Type B pancreatic cell (in vitro differentiated cells): Measurements from ENCODE around the gene C6orf136. TPM values are rescaled to one million over a fixed set of nuclear protein-coding genes. Genes with fewer than 3 reads are reported as not detected.
A peak's percentile ranks its signal among the peaks of the same experiment; 100 is the strongest.

Experiments
- DNase-seq: peaks from one replicate; pipeline ENCODE4 v3.0.0; 2021; ENCODE audit warnings: mixed read lengths; ENCODE audit not compliant: unreplicated experiment; ENCODE audit errors: extremely low spot score
- H3K27ac Mint-ChIP-seq: 2 replicates; pipeline ENCODE4 v1.8.0; 2021; ENCODE audit warnings: mild to moderate bottlenecking, mixed read lengths
- H3K27me3 Mint-ChIP-seq: 2 replicates; pipeline ENCODE4 v1.8.0; 2021; ENCODE audit warnings: mixed read lengths
- H3K36me3 Mint-ChIP-seq: 2 replicates; pipeline ENCODE4 v1.8.0; 2021; ENCODE audit warnings: mixed read lengths
- H3K4me1 Mint-ChIP-seq: one replicate; pipeline ENCODE4 v1.8.0; 2021; ENCODE audit warnings: mixed read lengths; ENCODE audit not compliant: unreplicated experiment
- H3K4me3 Mint-ChIP-seq: 2 replicates; pipeline ENCODE4 v1.8.0; 2021; ENCODE audit warnings: mild to moderate bottlenecking, mixed read lengths
- H3K9me3 Mint-ChIP-seq: 2 replicates; pipeline ENCODE4 v1.8.0; 2021; ENCODE audit warnings: mixed read lengths
- total RNA-seq: library from RNA; stranded (reverse); gene quantifications from 2 replicates; pipeline ENCODE4 v1.2.1, GENCODE V29; 2021; ENCODE audit warnings: low replicate concordance
- TF ChIP-seq, protein P1 (sequence below): fragments of 200-600 bp; sonication (generic); conservative IDR thresholded peaks from 2 replicates; pipeline ENCODE4 v1.5.0; 2021; ENCODE audit warnings: antibody characterized with exemption, mild to moderate bottlenecking

Gene C6orf136
- total RNA-seq, 1 donor from 2014 or later, result 16.0 TPM

DNA sequence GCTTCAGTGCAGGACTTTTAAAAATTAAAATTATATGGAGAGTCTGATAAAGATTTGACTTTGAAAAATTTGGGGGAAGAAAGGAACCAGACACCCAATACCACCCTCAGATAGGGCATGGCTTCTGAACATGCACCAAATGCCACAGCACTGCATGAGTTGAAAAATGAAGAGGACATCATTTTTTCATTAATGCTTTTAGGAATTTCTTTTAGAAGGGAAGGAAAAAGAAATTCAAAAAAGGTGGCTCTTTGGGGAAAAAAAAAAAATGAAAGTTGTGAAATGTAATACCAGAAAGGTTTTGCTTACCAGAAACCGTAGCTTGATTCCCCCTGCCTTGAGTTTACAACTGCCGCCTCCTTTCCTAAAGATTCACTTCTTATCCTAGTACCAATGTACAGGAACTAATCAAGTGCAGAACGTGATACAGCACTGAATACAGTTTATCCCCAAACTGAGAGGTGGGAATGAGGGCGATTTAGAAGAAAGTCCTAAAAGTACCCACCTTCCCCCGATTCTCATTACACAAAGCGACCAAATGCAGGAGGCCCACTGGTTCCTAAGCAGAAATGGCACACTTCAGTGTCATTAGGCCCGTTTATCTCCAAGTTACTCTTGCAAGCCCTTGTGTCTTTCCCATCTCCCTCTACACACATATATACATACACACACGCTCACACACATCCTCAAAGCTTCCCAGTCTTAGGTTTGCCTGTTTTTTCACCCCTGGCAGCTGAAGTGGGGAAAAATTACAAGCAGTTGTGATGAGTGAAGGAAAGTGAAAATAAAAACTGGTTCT is 32.7 kb upstream of the C6orf136 start:
- H3K4me1 Mint-ChIP-seq, result peaks cover 40% of the 10 kb centered on the region
- no peaks in the 10 kb centered on the region for H3K9me3 Mint-ChIP-seq
- peaks cover 36% of the 10 kb centered on the region for H3K36me3 Mint-ChIP-seq
- peaks cover 21% of the 10 kb centered on the region for H3K27me3 Mint-ChIP-seq
- H3K4me3 Mint-ChIP-seq, result peak overlapping the region; percentile 95
- DNase-seq, result no peak
- TF ChIP-seq, protein P1, sequence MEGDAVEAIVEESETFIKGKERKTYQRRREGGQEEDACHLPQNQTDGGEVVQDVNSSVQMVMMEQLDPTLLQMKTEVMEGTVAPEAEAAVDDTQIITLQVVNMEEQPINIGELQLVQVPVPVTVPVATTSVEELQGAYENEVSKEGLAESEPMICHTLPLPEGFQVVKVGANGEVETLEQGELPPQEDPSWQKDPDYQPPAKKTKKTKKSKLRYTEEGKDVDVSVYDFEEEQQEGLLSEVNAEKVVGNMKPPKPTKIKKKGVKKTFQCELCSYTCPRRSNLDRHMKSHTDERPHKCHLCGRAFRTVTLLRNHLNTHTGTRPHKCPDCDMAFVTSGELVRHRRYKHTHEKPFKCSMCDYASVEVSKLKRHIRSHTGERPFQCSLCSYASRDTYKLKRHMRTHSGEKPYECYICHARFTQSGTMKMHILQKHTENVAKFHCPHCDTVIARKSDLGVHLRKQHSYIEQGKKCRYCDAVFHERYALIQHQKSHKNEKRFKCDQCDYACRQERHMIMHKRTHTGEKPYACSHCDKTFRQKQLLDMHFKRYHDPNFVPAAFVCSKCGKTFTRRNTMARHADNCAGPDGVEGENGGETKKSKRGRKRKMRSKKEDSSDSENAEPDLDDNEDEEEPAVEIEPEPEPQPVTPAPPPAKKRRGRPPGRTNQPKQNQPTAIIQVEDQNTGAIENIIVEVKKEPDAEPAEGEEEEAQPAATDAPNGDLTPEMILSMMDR, result no peak
- H3K27ac Mint-ChIP-seq, result peak overlapping the region; percentile 100

DNA sequence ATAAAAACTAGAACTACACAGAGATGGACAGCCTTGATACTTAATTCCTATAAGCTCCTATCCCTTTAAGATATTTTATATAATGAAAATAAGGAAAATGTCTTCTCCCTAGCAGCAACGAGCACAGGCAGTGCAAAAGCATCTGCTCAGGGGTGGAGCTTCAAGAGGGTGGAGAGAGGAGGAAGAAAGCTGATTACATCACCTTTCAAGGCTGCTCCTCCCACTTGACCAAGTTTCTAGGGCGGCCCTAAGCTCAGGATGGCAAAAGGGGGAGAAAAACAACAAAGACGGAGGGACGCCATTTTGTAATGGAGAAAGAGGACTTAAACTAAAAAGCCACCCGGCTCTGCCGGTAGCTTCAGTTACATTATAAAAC is 32.1 kb upstream of the C6orf136 start:
- peak; percentile 80 for DNase-seq
- H3K4me1 Mint-ChIP-seq, result peaks cover 43% of the 10 kb centered on the region
- H3K27ac Mint-ChIP-seq, result peak overlapping the region; percentile 100
- TF ChIP-seq, protein P1, result no peak
- peak overlapping the region; percentile 95 for H3K4me3 Mint-ChIP-seq
- no peaks in the 10 kb centered on the region for H3K9me3 Mint-ChIP-seq
- H3K27me3 Mint-ChIP-seq, result peaks cover 21% of the 10 kb centered on the region
- peaks cover 30% of the 10 kb centered on the region for H3K36me3 Mint-ChIP-seq

DNA sequence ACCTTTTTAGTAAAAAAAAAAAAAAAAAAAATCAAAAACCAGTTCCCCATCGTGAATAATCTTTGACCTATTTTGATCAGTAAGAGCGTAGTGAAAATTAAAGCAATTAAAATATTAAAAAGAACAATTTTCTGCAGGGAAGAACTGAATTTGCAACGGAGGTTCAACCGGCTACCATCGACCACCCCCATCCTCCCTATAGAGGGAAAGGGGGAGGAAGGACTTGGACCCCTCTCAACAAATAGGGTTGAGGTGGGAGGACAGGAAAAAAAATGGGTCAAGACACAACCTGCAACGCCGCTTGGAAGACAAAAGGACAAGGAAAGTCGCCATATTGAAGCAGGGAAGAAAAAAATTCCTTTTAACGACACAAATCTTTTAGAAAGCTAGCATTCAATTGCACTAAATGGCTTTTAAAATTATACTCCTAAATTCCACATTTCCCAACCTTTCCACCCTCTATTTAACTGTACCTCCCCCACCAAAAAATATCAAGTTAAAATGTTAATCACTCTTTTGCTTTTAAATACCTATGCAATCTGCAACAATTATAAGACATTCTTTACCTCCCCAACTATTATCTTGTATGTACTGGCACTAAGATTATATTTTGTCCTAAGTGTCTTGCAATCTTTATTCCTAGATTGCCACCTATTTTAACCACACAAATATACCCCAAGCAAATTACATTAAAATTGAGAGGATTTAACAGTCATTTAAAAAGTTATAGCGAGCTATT is 31.5 kb upstream of the C6orf136 start:
- H3K4me1 Mint-ChIP-seq, result peaks cover 43% of the 10 kb centered on the region
- TF ChIP-seq, protein P1, result peak; percentile 11
- peak overlapping the region; percentile 95 for H3K4me3 Mint-ChIP-seq
- peaks cover 30% of the 10 kb centered on the region for H3K36me3 Mint-ChIP-seq
- H3K27ac Mint-ChIP-seq, result peak overlapping the region; percentile 100
- DNase-seq, result no peak
- H3K9me3 Mint-ChIP-seq, result no peaks in the 10 kb centered on the region
- H3K27me3 Mint-ChIP-seq, result peaks cover 21% of the 10 kb centered on the region

DNA sequence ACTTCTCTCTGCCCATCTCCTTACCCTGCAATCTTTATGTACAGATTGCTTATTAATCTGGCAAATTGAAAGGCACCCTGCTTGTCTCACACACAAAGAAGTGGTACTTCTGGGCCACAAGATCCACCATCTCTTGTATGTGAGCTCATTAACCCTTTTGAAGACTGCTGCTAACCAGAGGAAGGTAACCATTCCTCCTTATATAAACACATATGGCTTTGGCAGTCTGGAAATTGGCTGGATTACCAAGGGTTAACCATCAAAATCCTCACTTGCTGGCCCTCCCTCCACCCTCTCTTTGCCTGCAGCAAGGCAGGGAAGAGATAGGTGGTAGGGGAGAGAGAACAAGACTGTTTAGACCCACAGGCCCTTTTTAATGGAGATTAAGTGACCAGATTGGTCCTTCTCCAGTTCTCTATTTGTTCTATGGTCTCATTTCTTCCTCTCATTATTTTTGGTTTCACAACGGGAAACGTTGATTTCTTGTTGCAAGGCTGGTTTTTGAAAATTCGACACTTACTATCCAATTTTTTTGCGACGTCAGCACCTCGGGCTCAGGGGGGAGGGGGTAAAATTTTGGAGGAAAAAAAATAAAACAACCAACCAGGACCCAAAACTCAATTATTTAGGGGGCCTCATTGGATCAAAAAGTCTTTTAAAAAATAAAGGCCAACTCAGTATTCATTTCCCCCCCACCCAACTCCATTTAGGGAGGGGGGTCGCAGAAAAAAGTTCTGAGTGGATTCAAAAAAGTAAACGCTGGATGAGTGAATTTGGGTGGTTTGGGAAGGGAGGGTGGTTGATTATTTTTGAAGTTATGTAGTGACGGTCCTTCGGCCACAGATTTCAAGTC is 30.7 kb upstream of the C6orf136 start:
- no peak for DNase-seq
- no peaks in the 10 kb centered on the region for H3K9me3 Mint-ChIP-seq
- peak overlapping the region; percentile 95 for H3K4me3 Mint-ChIP-seq
- peak overlapping the region; percentile 100 for H3K27ac Mint-ChIP-seq
- peaks cover 42% of the 10 kb centered on the region for H3K4me1 Mint-ChIP-seq
- TF ChIP-seq, protein P1, result no peak
- H3K36me3 Mint-ChIP-seq, result peaks cover 30% of the 10 kb centered on the region
- H3K27me3 Mint-ChIP-seq, result peaks cover 21% of the 10 kb centered on the region

DNA sequence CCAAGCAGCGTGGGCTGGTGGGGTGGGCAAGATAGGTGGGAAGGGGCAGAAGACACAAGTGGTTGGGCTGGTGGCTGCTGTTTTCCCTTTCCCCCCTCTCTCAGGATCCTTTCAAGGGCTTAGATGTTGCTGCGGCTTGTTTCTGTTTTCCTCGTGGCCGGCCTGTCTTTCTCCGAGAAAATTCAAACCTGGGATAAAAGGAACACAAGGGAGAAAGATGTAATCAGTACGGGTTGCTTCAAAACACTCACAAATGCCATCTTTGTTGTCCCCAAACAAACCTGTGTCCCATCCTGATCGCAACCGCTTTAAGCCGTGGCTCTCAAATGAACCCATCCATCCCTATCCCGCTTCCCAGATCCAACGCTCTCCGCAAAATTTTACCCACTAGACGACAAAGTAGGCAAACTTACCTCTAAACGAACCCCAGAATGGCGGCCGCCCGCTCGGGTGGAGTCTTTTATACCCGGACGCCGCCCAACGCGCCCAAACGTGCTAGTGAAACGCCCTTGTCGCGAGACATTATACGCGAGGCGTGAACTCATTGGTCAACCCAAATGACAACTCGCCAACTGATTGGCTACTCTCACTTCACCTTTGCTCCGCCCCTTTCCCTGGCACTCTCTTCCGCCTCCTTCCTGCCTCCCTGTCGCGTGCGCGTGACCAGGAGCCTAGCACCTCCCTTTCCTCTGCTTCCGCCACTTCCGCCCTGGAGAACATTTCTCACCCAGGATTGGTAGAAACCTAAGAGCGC is 29.9 kb upstream of the C6orf136 start, which contains the start of gene PPP1R10:
Gene PPP1R10, minus strand, starts transcription at position 433 of the 754 bp plus-strand sequence. CDS start 7,299 bp downstream, outside the sequence.
- TF ChIP-seq, protein P1, result no peak
- Mint-ChIP-seq H3K36me3 (peaks cover 30% of the 10 kb centered on the region), H3K27me3 (peaks cover 21% of the 10 kb centered on the region), H3K27ac (peak within 1 kb of the TSS; percentile 100), H3K4me1 (peaks cover 34% of the 10 kb centered on the region), H3K4me3 (peak within 1 kb of the TSS; percentile 95), H3K9me3 (no peaks in the 10 kb centered on the region)
- peak; percentile 99 for DNase-seq
